GM12801 (cell line): Measurements from ENCODE around the gene BAIAP2L1.

ENCODE experiments used
- TF ChIP-seq, protein P1 (sequence below): IDR thresholded peaks from one replicate; pipeline ENCODE4 v1.5.1; 2011; ENCODE audit warnings: control low read depth; ENCODE audit not compliant: insufficient read length; ENCODE audit errors: extremely low read depth

BAIAP2L1 gene

DNA sequence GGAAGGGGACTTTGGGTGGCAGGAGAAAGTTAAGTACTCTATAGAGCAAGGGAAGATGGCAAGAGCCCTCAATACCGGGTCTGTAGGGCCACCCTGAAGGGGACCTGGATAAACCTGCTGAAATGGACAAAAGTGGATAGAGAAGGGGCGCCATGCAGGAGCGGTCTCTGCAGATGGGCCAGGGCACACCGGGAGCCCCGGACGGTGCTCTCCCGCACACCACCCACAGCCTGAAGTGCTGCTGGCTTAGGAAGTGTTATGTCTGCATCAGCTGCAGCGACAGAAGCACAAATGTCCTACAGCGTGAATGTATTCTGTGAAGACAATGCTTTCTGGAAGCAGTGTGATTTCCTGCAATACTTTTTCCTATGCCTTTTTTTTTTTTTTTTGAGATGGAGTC, 81.7 kb downstream of the BAIAP2L1 start:
- TF ChIP-seq, protein P1, sequence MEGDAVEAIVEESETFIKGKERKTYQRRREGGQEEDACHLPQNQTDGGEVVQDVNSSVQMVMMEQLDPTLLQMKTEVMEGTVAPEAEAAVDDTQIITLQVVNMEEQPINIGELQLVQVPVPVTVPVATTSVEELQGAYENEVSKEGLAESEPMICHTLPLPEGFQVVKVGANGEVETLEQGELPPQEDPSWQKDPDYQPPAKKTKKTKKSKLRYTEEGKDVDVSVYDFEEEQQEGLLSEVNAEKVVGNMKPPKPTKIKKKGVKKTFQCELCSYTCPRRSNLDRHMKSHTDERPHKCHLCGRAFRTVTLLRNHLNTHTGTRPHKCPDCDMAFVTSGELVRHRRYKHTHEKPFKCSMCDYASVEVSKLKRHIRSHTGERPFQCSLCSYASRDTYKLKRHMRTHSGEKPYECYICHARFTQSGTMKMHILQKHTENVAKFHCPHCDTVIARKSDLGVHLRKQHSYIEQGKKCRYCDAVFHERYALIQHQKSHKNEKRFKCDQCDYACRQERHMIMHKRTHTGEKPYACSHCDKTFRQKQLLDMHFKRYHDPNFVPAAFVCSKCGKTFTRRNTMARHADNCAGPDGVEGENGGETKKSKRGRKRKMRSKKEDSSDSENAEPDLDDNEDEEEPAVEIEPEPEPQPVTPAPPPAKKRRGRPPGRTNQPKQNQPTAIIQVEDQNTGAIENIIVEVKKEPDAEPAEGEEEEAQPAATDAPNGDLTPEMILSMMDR: no peak

DNA sequence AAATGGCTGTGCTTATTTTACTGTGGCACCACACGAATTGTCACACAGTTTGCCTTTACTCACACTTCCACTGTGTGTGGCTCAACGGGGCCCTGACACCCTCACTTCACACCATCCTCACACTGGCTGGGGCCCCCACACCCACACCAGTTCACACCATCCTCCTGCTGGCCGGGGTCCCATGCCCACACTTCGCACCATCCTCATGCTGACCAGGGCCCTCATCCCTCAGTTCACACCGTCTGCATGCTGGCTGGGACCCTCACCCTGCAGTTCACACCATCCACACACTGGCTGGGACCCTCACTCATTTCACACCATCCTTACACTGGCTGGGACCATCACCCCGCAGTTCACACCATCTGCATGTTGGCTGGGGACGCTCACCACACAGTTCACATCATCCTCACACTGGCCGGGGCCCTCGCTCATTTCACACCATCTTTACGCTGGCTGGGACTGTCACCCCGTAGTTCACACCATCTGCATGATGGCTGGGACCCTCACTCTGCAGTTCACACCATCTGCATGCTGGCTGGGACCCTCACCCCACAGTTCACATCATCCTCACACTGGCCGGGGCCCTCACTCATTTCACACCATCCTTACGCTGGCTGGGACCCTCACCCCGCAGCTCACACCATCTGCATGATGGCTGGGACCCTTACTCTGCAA, 83.4 kb downstream of the BAIAP2L1 start:
- TF ChIP-seq, protein P1: no peak

DNA sequence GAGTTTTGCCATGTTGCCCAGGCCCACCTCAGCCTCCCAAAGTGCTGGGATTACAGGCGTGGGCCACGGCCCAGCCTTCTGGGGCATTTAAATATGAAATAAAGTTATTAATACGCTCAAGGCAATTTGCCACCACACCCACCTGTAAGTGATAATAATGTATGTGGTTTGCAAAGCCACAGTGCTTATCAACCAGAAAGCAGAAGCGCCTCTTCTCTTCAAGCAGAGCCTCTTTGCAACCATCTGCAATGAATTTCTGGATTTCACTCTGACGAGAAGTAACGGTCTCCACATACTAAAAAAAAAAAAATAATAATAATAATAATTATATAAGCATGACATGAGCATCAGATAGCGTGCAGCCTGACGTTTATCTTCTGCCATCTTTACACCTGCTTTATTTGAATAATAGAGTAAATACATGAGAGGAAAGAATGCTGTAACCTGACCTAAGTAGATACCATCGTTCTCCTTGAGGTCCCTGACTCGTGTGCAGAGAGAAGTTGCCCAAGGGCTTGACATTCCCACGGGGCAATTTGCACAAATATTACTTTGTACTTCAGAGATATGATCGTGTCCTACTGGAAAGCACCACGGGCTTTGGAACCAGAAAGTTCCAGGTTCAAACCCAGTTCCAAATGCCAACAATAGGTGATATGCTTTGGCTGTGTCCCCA, 85.4 kb downstream of the BAIAP2L1 start:
- TF ChIP-seq, protein P1: no peak

DNA sequence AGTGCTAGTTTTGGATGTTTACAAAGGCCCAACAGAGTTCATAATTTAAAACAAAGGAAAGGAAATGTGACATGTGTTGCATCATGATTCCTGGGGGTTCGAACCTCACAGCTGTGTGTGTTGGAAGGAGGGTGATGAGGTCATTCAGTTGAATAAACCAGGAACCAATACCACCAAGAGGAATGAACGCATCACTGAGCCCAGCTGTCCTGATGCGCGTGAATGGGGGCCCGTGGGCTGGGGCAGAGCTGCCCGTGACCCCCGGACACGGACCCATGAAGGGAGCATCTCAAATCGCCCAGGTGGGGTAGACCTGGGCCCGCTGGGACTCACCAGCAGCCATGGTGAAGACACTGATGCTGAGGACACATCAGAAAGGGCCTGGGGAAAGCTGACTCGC, 86.4 kb downstream of the BAIAP2L1 start:
- TF ChIP-seq, protein P1: no peak

DNA sequence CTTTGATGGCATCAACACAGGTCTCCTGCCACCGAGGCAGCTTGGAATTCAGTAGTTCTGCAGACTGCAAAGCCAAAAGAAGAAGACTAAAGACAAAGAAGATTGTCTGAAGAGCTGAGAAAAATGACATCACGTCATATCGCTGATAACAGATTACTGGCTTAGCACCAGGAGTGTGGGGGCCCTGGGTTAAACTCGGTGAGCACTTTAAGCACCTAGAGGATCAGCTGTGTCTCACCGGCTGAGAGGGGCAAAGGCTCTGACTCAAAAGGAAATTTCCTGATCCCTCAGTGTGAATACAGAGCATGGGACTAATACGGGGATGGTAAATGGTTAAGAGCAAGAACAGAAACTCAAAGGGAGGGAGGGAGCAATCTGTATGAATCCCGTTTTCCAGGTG, 88.7 kb downstream of the BAIAP2L1 start:
- TF ChIP-seq, protein P1: no peak

DNA sequence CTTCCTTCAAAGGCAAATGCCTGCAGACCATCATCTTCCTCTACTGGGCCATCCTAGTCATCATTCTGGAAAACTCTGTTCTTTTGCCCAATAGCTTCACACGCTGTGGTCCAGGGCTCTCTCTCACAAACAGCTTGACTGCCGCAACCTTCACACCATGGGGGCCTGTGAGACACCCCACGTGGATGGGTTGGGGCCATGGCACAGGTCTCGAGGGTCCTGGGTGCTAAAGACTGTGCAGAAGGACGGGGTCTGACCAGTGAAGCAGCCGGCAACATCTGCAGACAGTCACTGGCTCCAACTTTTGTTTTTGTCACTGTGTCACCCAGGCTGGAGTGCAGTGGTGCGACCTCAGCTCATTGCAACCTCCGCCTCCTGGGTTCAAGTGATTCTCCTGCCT, 91.3 kb downstream of the BAIAP2L1 start:
- TF ChIP-seq, protein P1: no peak

DNA sequence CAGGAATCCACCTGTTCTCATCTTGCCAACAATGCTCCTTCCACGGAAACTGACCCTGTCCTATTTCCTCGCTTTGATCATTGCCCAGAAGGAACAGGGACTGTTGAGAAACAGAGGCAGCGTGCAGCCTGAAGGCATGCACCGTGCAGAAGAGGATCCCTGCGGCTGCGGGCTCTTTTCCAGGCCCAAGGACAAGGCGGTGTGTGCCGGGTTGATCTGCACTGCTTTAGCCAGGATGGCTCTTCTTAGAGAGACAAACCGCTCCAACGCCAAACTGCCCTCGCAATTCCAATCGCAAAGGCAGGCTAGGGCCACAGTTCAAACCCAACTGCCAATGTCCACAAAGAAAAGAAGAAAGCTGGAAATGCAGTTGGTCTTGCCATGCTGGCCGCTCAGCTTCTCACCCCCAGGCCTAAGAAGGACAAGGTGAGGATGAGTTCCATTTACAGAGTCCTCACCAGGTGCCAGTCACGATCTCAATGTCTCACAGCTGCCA, 92.9 kb downstream of the BAIAP2L1 start:
- TF ChIP-seq, protein P1: no peak
